HFF-Myc (cell line): Measurements from ENCODE around the gene GTSF1L.

Experiments used
- DNase-seq: peaks from one replicate; pipeline ENCODE4 v3.0.0-alpha.2; 2011; ENCODE audit warnings: low read depth; ENCODE audit errors: extremely low read depth
- H3K4me3 ChIP-seq: replicated peaks from 2 replicates; pipeline ENCODE4 v1.5.1; 2011; ENCODE audit warnings: low read depth, mild to moderate bottlenecking, control low read depth, low read length
- TF ChIP-seq, protein P1 (sequence below): IDR thresholded peaks from 2 replicates; pipeline ENCODE4 v1.5.1; 2012; ENCODE audit warnings: mild to moderate bottlenecking, low read depth, low read length, control low read depth; ENCODE audit errors: missing control alignments

Gene GTSF1L

DNA sequence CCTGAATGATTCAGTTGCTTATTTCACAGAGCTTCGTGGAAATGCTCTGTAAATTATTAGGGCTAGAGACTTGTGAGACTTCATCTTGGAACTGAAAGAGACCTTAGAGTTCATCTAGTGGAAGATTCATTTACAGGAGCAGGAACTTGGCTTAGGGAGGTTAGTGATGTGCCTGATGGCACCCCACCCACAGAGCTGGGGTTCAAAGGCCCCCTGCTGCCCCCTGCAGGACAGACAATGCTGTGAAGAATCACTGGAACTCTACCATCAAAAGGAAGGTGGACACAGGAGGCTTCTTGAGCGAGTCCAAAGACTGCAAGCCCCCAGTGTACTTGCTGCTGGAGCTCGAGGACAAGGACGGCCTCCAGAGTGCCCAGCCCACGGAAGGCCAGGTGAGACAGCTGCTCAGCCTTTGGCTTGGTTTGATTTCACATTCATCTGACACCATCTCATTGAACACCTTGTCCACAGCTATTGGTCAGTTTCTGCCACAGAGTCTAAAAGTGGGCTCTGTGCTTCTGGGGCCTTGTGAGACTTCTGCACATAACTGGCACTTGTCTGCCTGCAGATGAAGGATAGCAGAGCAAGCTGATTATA, 34.8 kb downstream of the GTSF1L start:
- TF ChIP-seq, protein P1, sequence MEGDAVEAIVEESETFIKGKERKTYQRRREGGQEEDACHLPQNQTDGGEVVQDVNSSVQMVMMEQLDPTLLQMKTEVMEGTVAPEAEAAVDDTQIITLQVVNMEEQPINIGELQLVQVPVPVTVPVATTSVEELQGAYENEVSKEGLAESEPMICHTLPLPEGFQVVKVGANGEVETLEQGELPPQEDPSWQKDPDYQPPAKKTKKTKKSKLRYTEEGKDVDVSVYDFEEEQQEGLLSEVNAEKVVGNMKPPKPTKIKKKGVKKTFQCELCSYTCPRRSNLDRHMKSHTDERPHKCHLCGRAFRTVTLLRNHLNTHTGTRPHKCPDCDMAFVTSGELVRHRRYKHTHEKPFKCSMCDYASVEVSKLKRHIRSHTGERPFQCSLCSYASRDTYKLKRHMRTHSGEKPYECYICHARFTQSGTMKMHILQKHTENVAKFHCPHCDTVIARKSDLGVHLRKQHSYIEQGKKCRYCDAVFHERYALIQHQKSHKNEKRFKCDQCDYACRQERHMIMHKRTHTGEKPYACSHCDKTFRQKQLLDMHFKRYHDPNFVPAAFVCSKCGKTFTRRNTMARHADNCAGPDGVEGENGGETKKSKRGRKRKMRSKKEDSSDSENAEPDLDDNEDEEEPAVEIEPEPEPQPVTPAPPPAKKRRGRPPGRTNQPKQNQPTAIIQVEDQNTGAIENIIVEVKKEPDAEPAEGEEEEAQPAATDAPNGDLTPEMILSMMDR = peak; percentile 80
- DNase-seq = no peak
- H3K4me3 ChIP-seq = no peak overlapping the region

- TF ChIP-seq, protein P1 = no peak
- no peak for DNase-seq
- no peak overlapping the region for H3K4me3 ChIP-seq
Observed at GRCh38 chr20:43690943-43691598, 35.7 kb downstream of the GTSF1L start.

DNA sequence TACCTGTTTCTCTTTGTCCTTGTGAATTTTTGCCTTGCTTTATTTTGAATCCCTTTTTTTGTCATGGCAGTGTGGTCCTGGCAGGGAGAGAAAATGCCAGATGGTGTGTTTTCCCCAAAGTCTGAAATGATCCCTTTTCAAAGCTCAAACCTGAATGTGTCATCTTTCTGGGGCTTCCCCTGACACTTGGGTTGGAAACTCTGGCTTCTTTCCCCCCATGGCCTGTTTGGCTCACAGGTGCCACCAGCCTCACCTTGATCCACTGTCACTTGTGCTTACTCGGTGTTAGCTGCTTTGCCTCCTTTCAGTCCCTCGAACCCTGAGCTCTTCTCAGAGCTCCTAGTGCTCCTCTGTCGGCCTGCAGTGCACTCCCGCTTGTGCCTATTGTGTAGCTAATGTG, 37.6 kb downstream of the GTSF1L start:
- DNase-seq = no peak
- H3K4me3 ChIP-seq = no peak overlapping the region
- TF ChIP-seq, protein P1 = no peak

DNA sequence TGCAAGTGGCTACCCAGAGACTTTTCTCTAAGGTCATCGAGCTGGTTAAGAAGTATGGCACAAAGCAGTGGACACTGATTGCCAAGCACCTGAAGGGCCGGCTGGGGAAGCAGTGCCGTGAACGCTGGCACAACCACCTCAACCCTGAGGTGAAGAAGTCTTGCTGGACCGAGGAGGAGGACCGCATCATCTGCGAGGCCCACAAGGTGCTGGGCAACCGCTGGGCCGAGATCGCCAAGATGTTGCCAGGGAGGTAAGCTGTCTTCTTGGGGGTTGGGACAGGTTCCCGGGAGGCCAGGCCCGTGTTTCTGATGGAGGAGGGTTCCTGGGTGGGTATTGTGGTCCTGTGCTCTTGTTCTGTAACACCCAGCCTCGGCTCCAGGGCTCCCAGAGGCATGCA, 40.0 kb downstream of the GTSF1L start:
- TF ChIP-seq, protein P1 = no peak
- no peak overlapping the region for H3K4me3 ChIP-seq

GRCh38 chr20:43682446-43682845, 44.4 kb downstream of the GTSF1L start:
- H3K4me3 ChIP-seq = no peak overlapping the region
- TF ChIP-seq, protein P1 = no peak
- no peak for DNase-seq

More for the DNA sequence above, 40.0 kb downstream of the GTSF1L start:
- DNase-seq = no peak

- TF ChIP-seq, protein P1 = no peak
- no peak for DNase-seq
- no peak overlapping the region for H3K4me3 ChIP-seq
Observed at GRCh38 chr20:43681991-43682410, 44.8 kb downstream of the GTSF1L start.
